Camera-type eye (tissue), 1 donor: Measurements from ENCODE around the gene CDC42BPG. TPM values are rescaled to one million over a fixed set of nuclear protein-coding genes. Genes with fewer than 3 reads are reported as not detected.

Experiments used
- total RNA-seq: library from RNA; depleted of rRNA; stranded (reverse); fragments of >200 nt; gene quantifications from one replicate; pipeline ENCODE4 v1.2.3, GENCODE V29; 2014

Gene CDC42BPG, protein sequence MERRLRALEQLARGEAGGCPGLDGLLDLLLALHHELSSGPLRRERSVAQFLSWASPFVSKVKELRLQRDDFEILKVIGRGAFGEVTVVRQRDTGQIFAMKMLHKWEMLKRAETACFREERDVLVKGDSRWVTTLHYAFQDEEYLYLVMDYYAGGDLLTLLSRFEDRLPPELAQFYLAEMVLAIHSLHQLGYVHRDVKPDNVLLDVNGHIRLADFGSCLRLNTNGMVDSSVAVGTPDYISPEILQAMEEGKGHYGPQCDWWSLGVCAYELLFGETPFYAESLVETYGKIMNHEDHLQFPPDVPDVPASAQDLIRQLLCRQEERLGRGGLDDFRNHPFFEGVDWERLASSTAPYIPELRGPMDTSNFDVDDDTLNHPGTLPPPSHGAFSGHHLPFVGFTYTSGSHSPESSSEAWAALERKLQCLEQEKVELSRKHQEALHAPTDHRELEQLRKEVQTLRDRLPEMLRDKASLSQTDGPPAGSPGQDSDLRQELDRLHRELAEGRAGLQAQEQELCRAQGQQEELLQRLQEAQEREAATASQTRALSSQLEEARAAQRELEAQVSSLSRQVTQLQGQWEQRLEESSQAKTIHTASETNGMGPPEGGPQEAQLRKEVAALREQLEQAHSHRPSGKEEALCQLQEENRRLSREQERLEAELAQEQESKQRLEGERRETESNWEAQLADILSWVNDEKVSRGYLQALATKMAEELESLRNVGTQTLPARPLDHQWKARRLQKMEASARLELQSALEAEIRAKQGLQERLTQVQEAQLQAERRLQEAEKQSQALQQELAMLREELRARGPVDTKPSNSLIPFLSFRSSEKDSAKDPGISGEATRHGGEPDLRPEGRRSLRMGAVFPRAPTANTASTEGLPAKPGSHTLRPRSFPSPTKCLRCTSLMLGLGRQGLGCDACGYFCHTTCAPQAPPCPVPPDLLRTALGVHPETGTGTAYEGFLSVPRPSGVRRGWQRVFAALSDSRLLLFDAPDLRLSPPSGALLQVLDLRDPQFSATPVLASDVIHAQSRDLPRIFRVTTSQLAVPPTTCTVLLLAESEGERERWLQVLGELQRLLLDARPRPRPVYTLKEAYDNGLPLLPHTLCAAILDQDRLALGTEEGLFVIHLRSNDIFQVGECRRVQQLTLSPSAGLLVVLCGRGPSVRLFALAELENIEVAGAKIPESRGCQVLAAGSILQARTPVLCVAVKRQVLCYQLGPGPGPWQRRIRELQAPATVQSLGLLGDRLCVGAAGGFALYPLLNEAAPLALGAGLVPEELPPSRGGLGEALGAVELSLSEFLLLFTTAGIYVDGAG (N-terminal part only)
- 2.4 TPM for total RNA-seq

DNA sequence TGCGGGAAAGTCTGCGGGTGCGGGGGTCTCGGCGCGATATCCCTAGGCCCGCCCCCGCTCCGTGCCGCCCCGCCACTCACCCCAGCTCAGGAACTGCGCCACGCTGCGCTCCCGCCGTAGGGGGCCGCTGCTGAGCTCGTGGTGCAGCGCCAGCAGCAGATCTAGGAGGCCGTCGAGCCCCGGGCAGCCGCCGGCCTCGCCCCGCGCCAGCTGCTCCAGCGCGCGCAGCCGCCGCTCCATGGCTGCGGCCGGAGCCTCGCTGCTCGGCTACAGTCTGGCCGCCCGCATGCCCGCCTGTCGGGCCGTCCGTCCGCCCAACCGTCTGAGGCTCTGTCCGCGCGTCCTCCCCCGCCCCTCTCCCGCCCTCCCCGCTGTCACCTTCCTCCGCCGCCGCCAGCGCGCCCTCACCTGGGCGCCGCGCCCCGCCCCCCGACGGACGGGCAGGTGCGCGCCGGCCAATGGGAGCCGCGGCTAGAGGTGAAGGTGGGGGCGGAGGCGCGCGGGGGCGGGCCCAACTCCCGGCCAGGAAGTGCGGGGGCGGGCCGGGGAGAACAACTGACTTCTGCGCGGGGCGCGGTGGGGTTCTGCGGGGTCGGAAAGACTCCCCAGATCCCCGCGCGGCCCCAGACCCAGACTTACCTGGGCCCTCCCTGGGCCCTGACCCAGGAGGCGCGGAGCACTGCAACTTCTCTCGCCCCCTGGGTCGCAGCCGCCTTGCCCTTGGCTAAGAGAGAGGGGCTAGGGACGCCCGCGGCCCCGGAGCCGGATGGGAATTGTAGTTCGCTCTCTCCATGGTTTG, at the start of gene CDC42BPG:
CDC42BPG (minus strand) TSS at position 324 of the 799 bp plus-strand sequence; CDS start at position 240, 84 bp downstream.

DNA sequence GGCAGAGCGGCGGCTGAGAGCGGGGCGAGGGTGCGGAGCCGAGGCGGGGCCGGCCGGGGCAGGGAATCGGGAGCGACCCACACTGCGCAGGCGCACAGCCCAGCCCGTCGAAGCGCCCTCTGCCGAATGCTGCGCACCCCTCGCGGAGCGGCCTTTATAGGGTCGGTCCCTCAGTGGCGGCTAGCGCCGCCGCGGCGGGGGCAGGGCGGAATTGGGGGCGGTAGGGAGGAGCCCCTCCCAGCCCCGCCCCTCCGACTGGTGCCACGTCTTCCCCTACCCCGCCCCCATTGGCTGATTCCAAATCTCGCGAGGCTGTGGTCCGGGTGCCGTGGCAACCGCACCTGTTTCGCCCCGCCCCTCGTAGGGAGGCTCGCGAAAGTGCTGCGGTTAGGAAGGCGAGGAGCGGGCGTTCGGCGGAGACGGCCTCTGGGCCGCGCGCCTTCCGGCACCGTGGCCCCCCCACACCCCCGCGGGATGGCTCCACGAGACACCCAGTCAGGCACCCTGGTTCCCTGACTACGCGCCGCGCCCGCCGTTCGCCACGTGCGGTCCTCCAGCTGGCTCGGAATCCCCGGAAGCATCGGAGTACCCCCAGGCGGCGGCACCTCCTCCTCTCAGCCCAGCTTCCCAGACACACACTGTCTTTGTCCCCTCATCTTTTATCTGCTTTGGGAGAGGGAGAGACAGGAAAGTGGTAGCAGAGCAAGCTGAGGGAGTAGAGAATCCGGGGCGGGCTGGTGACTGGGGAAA, 34.2 kb upstream of the CDC42BPG start, which contains the start of gene EHD1:
EHD1 (minus strand) TSS at position 128 of the 750 bp plus-strand sequence. CDS start 157 bp downstream, outside the sequence.

DNA sequence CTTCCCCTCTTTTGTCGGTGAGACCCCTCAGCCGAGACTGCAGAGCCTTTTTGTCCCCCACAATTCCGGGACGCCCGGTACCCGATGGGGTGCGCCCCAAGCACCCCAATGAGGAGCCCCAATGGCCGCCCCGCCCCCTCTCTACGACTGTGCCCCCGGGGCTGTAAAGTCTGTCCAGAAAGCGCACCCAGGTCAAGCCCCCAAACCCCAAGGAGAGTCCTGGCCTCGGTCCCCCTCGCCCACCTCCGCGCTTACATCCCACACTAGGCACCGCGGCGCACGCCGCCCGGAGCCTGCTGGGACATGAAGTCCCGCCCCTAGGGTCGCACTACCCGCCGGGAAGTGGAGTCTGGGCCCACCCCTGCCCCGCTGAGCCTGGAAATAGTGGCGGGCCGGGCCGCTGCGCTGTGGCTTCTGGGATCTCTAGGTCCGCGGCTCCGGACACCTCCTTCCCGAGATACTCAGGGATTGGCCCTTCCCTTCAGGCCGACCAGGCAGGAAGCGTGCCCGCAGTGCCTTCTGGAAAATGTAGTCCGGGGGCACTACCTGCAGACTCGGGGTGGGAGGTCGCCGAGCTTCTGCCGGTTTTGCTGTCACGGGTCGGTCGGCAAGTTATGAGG, 34.1 kb downstream of the CDC42BPG start, which contains the start of gene MEN1:
MEN1 (minus strand) TSS at position 281 of the 620 bp plus-strand sequence. CDS start 442 bp downstream, outside the sequence.

DNA sequence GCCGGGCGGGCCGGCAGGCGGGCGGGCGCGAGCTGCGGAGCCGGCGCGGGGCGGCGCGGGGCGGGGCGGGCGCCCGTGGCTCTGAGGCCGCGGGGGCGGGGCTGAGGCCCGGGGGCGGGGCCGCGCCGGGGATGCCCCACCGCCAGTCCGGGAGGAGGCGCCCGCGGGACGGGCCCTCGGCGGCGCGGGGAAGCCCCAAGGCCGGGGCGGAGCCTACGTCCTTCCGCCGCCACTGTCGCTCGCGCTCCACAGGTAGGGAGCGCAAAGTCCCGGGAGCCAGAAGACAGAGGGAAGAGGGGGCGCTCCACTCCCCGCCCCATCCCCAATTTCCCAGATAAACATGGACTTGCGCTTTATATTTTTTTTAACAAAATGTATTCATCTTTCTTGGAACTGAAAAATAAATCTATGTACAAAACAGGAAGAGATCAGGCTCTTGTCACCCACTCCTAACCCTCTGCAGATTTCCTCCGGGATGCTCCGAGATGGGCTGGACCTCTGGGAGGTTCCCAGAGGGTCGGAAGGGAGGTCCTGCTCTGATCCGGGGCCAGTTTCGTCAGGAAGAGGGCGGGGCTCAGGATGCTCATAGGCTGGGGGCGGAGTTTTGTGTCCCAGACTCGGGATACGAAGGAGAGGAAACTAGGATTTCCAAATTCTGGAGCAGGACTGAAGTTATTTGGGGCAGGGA, 41.2 kb downstream of the CDC42BPG start, which contains the start of gene MAP4K2:
MAP4K2 (minus strand) TSS at position 57 of the 688 bp plus-strand sequence. CDS start 65 bp downstream, outside the sequence.

DNA sequence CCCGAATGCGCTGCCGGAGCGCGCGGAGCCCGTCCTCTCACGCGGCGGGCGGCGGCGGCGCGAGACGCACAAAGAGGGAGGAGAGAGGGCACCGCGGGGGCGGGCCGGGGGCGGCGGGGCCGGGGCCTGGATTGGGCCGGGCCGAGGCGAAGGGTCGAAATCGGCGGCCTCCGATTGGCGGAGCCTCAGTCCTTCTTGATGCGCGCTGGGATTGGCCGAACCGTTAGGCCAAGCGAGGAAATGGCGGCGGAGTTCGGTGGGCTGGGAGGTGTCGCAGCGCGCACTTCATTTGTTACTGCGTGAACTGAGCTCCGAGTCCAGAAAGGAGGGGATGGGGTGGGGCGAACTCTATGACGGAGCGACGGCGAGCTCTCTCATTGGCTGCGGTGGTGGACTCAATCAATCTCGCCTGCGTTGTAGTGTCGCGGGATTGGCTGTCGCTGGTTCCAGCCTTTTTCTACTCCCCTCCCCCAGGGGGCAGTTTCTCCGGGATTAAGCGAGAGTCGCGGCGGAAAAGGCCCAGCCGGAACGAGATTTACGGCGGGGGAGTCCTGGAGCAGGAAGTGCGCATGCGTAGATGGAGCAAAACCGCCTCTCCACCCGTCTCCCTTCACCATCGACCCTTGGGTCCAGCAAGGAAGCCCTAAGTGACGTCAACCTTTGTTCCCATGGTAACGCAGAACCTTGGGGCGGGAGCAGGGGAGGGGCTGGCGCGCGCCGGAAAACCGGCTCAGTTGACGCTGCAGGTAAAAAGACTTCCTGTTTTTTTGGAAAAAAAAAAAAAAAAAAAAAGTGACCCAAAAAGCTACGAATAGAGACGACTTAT, 65.8 kb downstream of the CDC42BPG start, which contains the start of gene SF1:
SF1 (minus strand) TSS at position 70 of the 826 bp plus-strand sequence. CDS start 150 bp downstream, outside the sequence.

Other genes starting within 250 kb of the CDC42BPG start
- gene NRXN2, start 121.5 kb downstream of the CDC42BPG start, total RNA-seq = 83.9 TPM
- gene RASGRP2, start 100.5 kb downstream of the CDC42BPG start, total RNA-seq = 10.9 TPM
- 24.2 TPM for gene PYGM, start 84.7 kb downstream of the CDC42BPG start, total RNA-seq
- gene SF1, start 66.1 kb downstream of the CDC42BPG start, total RNA-seq = 215 TPM
- gene MAP4K2, start 41.4 kb downstream of the CDC42BPG start, total RNA-seq = 15.7 TPM
- gene MEN1, start 34.1 kb downstream of the CDC42BPG start, total RNA-seq = 24.4 TPM
- 64.3 TPM for gene EHD1, start 34.0 kb upstream of the CDC42BPG start, total RNA-seq
- 15.8 TPM for gene ATG2A, start 72.6 kb upstream of the CDC42BPG start, total RNA-seq
- gene PPP2R5B, start 80.0 kb upstream of the CDC42BPG start, total RNA-seq = 23.0 TPM
- gene GPHA2, start 91.2 kb upstream of the CDC42BPG start, total RNA-seq = not detected
- gene MAJIN, start 127.5 kb upstream of the CDC42BPG start, total RNA-seq = not detected
- gene BATF2, start 152.3 kb upstream of the CDC42BPG start, total RNA-seq = 0.16 TPM
- gene ARL2, start 169.5 kb upstream of the CDC42BPG start, total RNA-seq = 76.0 TPM
- 15.1 TPM for gene SNX15, start 182.8 kb upstream of the CDC42BPG start, total RNA-seq
- gene SAC3D1, start 196.6 kb upstream of the CDC42BPG start, total RNA-seq = 6.2 TPM
- 22.0 TPM for gene NAALADL1, start 213.9 kb upstream of the CDC42BPG start, total RNA-seq
- 3.7 TPM for gene CDCA5, start 239.4 kb upstream of the CDC42BPG start, total RNA-seq
- 28.7 TPM for gene ZFPL1, start 239.6 kb upstream of the CDC42BPG start, total RNA-seq